Memory B cell (primary cell): ENCODE data around the gene CHCHD2.
"Not testable (repeated sequence)": the region's sequence is repeated elsewhere in the genome, so short reads cannot be mapped to it uniquely, and the experiment has no call there.

Experiments
- ATAC-seq: fragments of 150-1000 bp; cut with Tn5 transposase; 2 replicates; pipeline ENCODE4 v1.10.0; 2021; ENCODE audit warnings: low read depth, mild to moderate bottlenecking, moderate library complexity
- DNase-seq, 2 donors: peaks; one replicate each; pipeline ENCODE4 v3.0.0; 2022; ENCODE audit warnings: low spot score in 2 of 2
- H3K27ac Mint-ChIP-seq: one replicate; pipeline ENCODE4 v1.8.0; 2022; ENCODE audit warnings: mild to moderate bottlenecking, moderate library complexity, mixed read lengths
- H3K27me3 Mint-ChIP-seq: one replicate; pipeline ENCODE4 v1.8.0; 2022; ENCODE audit warnings: mixed read lengths
- H3K36me3 Mint-ChIP-seq: one replicate; pipeline ENCODE4 v1.8.0; 2022; ENCODE audit warnings: mild to moderate bottlenecking, mixed read lengths
- H3K4me1 Mint-ChIP-seq: one replicate; pipeline ENCODE4 v1.8.0; 2022; ENCODE audit warnings: mixed read lengths
- H3K4me3 Mint-ChIP-seq: one replicate; pipeline ENCODE4 v1.8.0; 2022; ENCODE audit warnings: mild to moderate bottlenecking, moderate library complexity, mixed read lengths
- H3K9me3 Mint-ChIP-seq: one replicate; pipeline ENCODE4 v1.8.0; 2022; ENCODE audit warnings: mixed read lengths

The CHCHD2 gene

DNA sequence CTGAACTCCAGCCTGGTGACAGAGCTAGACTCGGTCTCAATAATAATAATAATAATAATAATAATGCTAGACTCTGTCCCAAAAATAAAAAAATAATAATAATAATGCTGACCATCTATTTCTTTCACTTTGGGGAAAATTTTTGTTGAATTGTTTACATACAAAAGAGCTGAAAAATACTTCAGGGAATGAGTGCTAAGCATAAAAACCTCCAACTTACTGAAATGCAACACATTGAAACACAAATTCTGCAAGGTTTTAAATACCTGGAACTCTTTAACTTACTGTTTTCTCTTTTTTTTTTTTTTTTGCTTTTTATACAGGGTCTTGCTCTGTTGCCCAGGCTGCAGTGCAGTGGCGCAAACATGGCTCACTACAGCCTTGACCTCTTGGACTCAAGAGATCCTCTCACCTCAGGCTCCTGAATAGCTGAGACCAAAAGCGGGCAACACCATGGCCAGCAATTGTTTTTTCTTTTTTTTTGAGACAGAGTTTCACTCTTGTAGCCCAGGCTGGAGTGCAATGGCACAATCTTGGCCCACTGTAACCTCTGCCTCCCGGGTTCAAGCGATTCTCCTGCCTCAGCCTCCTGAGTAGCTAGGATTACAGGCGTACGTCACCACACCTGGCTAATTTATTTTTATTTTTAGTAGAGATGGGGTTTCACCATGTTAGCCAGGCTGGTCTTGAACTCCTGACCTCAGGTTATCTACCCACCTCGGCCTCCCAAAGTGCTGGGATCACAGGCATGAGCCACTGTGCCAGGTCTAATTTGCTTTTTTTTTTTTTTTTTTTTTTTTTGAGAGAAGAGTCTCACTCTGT lies 7.9 kb downstream of the CHCHD2 start:
- not testable (repeated sequence) for H3K9me3 Mint-ChIP-seq, H3K4me3 Mint-ChIP-seq, H3K27ac Mint-ChIP-seq, H3K4me1 Mint-ChIP-seq, DNase-seq, H3K27me3 Mint-ChIP-seq, ATAC-seq
- H3K36me3 Mint-ChIP-seq: peaks cover 18% of the 10 kb centered on the region

DNA sequence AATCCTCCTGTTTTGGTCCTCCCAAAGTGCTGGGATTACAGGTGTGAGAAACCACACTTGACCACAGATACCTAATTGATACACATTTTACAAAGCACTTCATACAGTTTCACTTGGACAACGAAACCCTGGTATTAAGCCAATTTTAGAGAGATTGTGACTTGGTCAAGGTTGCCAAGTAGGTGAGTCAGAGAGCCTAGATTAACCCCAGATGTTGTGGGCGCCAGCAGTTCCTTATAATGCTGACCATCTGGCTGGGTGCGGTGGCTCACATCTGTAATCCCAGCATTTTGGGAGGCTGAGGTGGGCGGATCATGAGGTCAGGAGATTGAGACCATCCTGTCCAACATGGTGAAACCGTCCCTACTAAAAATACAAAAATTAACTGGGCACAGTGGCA lies 8.6 kb downstream of the CHCHD2 start:
- ATAC-seq: no peak
- H3K27ac Mint-ChIP-seq: no peak overlapping the region
- no peaks in the 10 kb centered on the region for H3K27me3 Mint-ChIP-seq
- no peak for DNase-seq
- H3K9me3 Mint-ChIP-seq: no peaks in the 10 kb centered on the region
- peaks cover 3% of the 10 kb centered on the region for H3K4me1 Mint-ChIP-seq
- H3K36me3 Mint-ChIP-seq: peaks cover 18% of the 10 kb centered on the region
- no peak overlapping the region for H3K4me3 Mint-ChIP-seq

GRCh38 chr7:56092789-56093531 lies 13.3 kb downstream of the CHCHD2 start, which contains the start of gene PHKG1:
Gene PHKG1, minus strand, starts transcription at chr7:56092952. Its CDS starts 4,011 bp downstream, at chr7:56088941.
- no peak within 1 kb of the TSS for H3K4me3 Mint-ChIP-seq
- no peaks in the 10 kb centered on the region for H3K9me3 Mint-ChIP-seq
- no peaks in the 10 kb centered on the region for H3K4me1 Mint-ChIP-seq
- H3K27ac Mint-ChIP-seq: no peak within 1 kb of the TSS
- ATAC-seq (no peak), DNase-seq (no peak)
- no peaks in the 10 kb centered on the region for H3K27me3 Mint-ChIP-seq
- H3K36me3 Mint-ChIP-seq: peaks cover 3% of the 10 kb centered on the region

DNA sequence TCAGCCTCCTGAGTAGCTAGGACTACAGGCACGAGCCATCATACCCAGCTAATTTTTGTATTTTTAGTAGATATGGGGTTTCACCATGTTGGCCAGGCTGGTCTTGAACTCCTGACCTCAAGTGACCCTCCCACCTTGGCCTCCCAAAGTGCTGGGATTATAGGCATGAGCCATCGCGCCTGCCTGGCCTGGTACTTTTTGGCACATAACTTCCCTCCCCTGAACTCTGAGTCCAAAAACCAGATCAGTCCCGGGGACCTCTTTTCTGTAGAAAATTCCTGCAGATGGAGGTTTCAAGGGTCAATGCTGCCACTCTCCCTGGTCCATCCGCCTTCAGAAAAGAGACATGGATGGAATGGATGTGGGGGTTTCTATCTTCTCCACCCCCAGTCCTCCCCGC lies 13.9 kb downstream of the CHCHD2 start:
- not testable (repeated sequence) for H3K27me3 Mint-ChIP-seq, H3K4me1 Mint-ChIP-seq, H3K36me3 Mint-ChIP-seq, ATAC-seq, H3K9me3 Mint-ChIP-seq, H3K27ac Mint-ChIP-seq, DNase-seq, H3K4me3 Mint-ChIP-seq

GRCh38 chr7:56091591-56091990 lies 14.7 kb downstream of the CHCHD2 start:
- no peaks in the 10 kb centered on the region for H3K27me3 Mint-ChIP-seq
- peaks cover 4% of the 10 kb centered on the region for H3K36me3 Mint-ChIP-seq
- ATAC-seq: no peak
- no peak for DNase-seq
- no peak overlapping the region for H3K27ac Mint-ChIP-seq
- no peaks in the 10 kb centered on the region for H3K9me3 Mint-ChIP-seq
- no peak overlapping the region for H3K4me3 Mint-ChIP-seq
- H3K4me1 Mint-ChIP-seq: no peaks in the 10 kb centered on the region

- no peak overlapping the region for H3K4me3 Mint-ChIP-seq
- no peaks in the 10 kb centered on the region for H3K9me3 Mint-ChIP-seq
- H3K4me1 Mint-ChIP-seq: no peaks in the 10 kb centered on the region
- H3K27ac Mint-ChIP-seq: no peak overlapping the region
- H3K36me3 Mint-ChIP-seq: peaks cover 1% of the 10 kb centered on the region
- H3K27me3 Mint-ChIP-seq: no peaks in the 10 kb centered on the region
- ATAC-seq: no peak
- no peak for DNase-seq
These were observed 18.8 kb downstream of the CHCHD2 start for GRCh38 chr7:56087445-56087844.

- Mint-ChIP-seq H3K27ac (no peak overlapping the region), H3K4me1 (no peaks in the 10 kb centered on the region), H3K4me3 (no peak overlapping the region), H3K36me3 (peaks cover 5% of the 10 kb centered on the region), H3K9me3 (no peaks in the 10 kb centered on the region), H3K27me3 (no peaks in the 10 kb centered on the region)
- ATAC-seq (no peak), DNase-seq (no peak)
These were observed 19.5 kb downstream of the CHCHD2 start for GRCh38 chr7:56086761-56087160.

DNA sequence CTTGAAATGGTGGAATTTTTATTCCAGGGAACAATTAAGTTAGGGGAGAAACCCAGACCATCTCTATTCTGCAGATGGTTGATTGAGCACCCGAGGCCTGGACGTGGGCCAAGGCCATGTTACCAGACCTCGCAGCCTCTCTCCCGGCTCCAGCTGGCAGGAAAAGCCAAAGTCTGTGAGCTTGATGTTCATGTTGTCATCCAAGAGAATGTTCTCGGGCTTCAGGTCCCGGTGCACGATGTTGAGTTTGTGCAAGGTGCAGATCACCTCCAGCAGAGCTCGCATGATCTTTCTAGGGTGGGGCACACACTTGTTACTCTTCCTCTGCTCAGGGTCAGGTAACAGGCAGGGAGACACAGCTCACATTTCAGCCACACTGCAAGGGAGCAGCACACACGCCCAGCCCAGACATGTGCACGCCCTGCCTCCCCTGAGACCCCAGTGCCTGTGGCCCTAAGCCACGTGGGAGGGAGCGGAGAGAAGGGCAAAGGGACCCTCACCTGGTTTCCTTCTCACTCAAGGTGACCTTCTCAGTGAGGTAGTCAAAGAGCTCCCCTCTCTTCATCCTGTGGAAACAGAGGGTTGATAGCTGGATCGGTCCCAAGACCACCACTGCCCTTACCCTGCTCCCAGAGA lies 23.0 kb downstream of the CHCHD2 start:
- DNase-seq (no peak), ATAC-seq (no peak)
- Mint-ChIP-seq H3K36me3 (peaks cover 9% of the 10 kb centered on the region), H3K9me3 (no peaks in the 10 kb centered on the region), H3K4me3 (no peak overlapping the region), H3K4me1 (no peaks in the 10 kb centered on the region), H3K27ac (peak overlapping the region; percentile 20), H3K27me3 (no peaks in the 10 kb centered on the region)

- Mint-ChIP-seq H3K27me3 (no peaks in the 10 kb centered on the region), H3K4me1 (no peaks in the 10 kb centered on the region), H3K9me3 (no peaks in the 10 kb centered on the region), H3K36me3 (peaks cover 8% of the 10 kb centered on the region), H3K4me3 (no peak overlapping the region), H3K27ac (no peak overlapping the region)
- DNase-seq: no peak
- ATAC-seq: no peak
These were observed 24.5 kb downstream of the CHCHD2 start for GRCh38 chr7:56081626-56082340.

GRCh38 chr7:56080726-56081435 lies 25.4 kb downstream of the CHCHD2 start:
- not testable (repeated sequence) for ATAC-seq, H3K9me3 Mint-ChIP-seq, H3K27ac Mint-ChIP-seq, H3K36me3 Mint-ChIP-seq, H3K4me1 Mint-ChIP-seq, H3K4me3 Mint-ChIP-seq, DNase-seq, H3K27me3 Mint-ChIP-seq

DNA sequence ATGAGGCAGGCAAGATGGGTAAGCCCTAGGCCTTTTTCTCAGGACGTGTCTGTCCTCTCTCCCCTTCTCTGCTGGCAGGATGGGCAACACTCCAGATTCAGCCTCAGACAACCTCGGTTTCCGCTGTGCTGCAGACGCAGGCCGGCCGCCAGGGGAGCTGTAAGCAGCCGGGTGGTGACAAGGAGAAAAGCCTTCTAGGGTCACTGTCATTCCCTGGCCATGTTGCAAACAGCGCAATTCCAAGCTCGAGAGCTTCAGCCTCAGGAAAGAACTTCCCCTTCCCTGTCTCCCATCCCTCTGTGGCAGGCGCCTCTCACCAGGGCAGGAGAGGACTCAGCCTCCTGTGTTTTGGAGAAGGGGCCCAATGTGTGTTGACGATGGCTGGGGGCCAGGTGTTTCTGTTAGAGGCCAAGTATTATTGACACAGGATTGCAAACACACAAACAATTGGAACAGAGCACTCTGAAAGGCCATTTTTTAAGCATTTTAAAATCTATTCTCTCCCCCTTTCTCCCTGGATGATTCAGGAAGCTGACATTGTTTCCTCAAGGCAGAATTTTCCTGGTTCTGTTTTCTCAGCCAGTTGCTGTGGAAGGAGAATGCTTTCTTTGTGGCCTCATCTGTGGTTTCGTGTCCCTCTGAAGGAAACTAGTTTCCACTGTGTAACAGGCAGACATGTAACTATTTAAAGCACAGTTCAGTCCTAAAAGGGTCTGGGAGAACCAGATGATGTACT lies 26.7 kb downstream of the CHCHD2 start:
- H3K4me3 Mint-ChIP-seq: no peak overlapping the region
- no peaks in the 10 kb centered on the region for H3K27me3 Mint-ChIP-seq
- H3K9me3 Mint-ChIP-seq: no peaks in the 10 kb centered on the region

DNA sequence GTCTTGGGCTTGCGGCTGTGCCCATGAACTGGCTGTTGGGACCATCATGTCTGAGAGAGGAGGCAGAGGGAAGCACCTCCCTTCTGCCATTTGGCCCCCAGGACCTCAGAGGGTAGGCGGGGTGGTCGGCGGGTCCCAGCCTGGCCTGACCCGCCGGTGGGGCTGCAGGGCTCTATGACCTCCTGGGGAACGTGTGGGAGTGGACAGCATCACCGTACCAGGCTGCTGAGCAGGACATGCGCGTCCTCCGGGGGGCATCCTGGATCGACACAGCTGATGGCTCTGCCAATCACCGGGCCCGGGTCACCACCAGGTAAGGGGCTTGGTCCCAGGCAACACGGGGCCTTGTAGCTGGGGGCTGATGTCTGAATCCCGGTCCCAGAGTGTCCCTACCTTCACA lies 28.1 kb downstream of the CHCHD2 start:
- peaks cover 15% of the 10 kb centered on the region for H3K36me3 Mint-ChIP-seq

More for the DNA sequence above, 26.7 kb downstream of the CHCHD2 start:
- no peak overlapping the region for H3K27ac Mint-ChIP-seq
- DNase-seq (no peak), ATAC-seq (no peak)
- H3K4me1 Mint-ChIP-seq: no peaks in the 10 kb centered on the region
- peaks cover 12% of the 10 kb centered on the region for H3K36me3 Mint-ChIP-seq

DNA sequence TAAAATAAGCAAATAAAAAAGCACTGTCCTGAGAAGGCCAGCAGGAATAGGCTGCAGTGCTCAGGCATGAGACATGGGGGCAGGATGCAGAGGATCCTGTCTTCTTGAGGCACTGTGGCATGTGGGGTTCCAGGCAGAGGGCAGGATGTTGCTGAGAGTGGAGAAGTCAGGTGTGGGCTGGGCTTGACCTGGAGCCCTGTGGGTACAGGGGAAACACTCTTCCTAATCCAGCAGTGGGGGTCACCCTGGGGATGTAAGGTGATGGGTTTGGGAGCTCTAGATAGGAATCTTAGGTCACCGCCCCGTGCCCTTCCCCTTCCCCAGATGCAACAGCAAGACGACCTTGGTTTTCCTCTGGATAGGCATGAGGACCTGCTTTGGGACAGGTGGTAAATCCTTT lies 28.6 kb downstream of the CHCHD2 start:
- DNase-seq (no peak), ATAC-seq (no peak)
- Mint-ChIP-seq H3K36me3 (peaks cover 17% of the 10 kb centered on the region), H3K4me1 (peaks cover 4% of the 10 kb centered on the region), H3K4me3 (no peak overlapping the region), H3K27ac (no peak overlapping the region), H3K9me3 (no peaks in the 10 kb centered on the region), H3K27me3 (no peaks in the 10 kb centered on the region)

More for the DNA sequence above, 28.1 kb downstream of the CHCHD2 start:
- Mint-ChIP-seq H3K27ac (peak overlapping the region; percentile 55), H3K4me3 (no peak overlapping the region), H3K9me3 (no peaks in the 10 kb centered on the region), H3K4me1 (peaks cover 4% of the 10 kb centered on the region), H3K27me3 (no peaks in the 10 kb centered on the region)
- ATAC-seq (no peak), DNase-seq (no peak)
